PFSK-1 (cell line): ENCODE results near the gene CHAC1. TPM values are rescaled to one million over a fixed set of nuclear protein-coding genes. Genes with fewer than 3 reads are reported as not detected.

Source experiments
- FOXP2 ChIP-seq: optimal IDR thresholded peaks from 2 replicates; pipeline ENCODE3; 2011; ENCODE audit warnings: borderline replicate concordance, control low read depth, inconsistent platforms; ENCODE audit not compliant: insufficient read depth; ENCODE audit errors: extremely low read length, extremely low read depth
- POLR2AphosphoS5 ChIP-seq: IDR thresholded peaks from 2 replicates; pipeline ENCODE4 v1.6.1; 2012; ENCODE audit warnings: low read depth, mild to moderate bottlenecking, control low read depth, low read length, moderate library complexity
- REST ChIP-seq, 2 experiments: IDR thresholded peaks; 2 replicates each; pipeline versions ENCODE4 v1.6.1 to v1.8.0; 2011 to 2012; ENCODE audit warnings: low read depth in 2 of 2, low read length in 2 of 2, control low read depth in 1 of 2, inconsistent platforms in 1 of 2, mild to moderate bottlenecking in 1 of 2, moderate library complexity in 1 of 2; ENCODE audit not compliant: insufficient read depth in 1 of 2
- SIN3A ChIP-seq: IDR thresholded peaks from 2 replicates; pipeline ENCODE4 v1.6.1; 2012; ENCODE audit warnings: mild to moderate bottlenecking, low read length, moderate library complexity, borderline replicate concordance; ENCODE audit not compliant: insufficient read depth
- TAF1 ChIP-seq: IDR thresholded peaks from 2 replicates; pipeline ENCODE4 v1.6.1; 2012; ENCODE audit warnings: low read length, control low read depth, borderline replicate concordance; ENCODE audit not compliant: insufficient read depth
- polyA plus RNA-seq: library from polyadenylated mRNA; unstranded; fragments of >200 nt; gene quantifications from one replicate; pipeline ENCODE4 v1.2.1, GENCODE V29; 2012; ENCODE audit warnings: low read depth, missing spikeins; ENCODE audit not compliant: insufficient read length

The CHAC1 gene
- 437 TPM for polyA plus RNA-seq

- TF ChIP-seq SIN3A, result peak; percentile 68; the same call in 1 of the 2 replicates
- TF ChIP-seq POLR2AphosphoS5, result no peak; the same call in none of the 2 replicates
- TF ChIP-seq TAF1, result no peak
- peak in 1 of 2 experiments; percentile 18; a peak in 1 of 4 replicates for TF ChIP-seq REST (IDR thresholded peaks at IDR 0.05; ENCODE audit: insufficient read depth in 1 of 2, low read depth in 2 of 2, low read length in 2 of 2)
Observed at GRCh38 chr15:40952901-40953712, at the start of gene CHAC1. TSS of gene CHAC1 (plus strand) at chr15:40953471. CDS start at chr15:40953584, 113 bp downstream.

GRCh38 chr15:40904552-40905201 is 48.6 kb upstream of the CHAC1 start:
- TF ChIP-seq FOXP2, result no peak
- TF ChIP-seq TAF1, result no peak
- TF ChIP-seq SIN3A, result no peak
- no peak for TF ChIP-seq REST (IDR thresholded peaks at IDR 0.05; ENCODE audit: insufficient read depth in 1 of 2, low read depth in 2 of 2, low read length in 2 of 2)
- no peak for TF ChIP-seq POLR2AphosphoS5

GRCh38 chr15:40906091-40906990 is 46.9 kb upstream of the CHAC1 start:
- TF ChIP-seq TAF1 (no peak; the same call in 1 of the 2 replicates), POLR2AphosphoS5 (peak; percentile 28; the same call in 1 of the 2 replicates), SIN3A (peak; percentile 19; the same call in 1 of the 2 replicates), REST (IDR thresholded peaks at IDR 0.05; ENCODE audit: insufficient read depth in 1 of 2, low read depth in 2 of 2, low read length in 2 of 2) (peak in 1 of 2 experiments; percentile 49; a peak in 1 of 4 replicates), FOXP2 (no peak)

GRCh38 chr15:40906991-40907802 is 46.1 kb upstream of the CHAC1 start:
- TF ChIP-seq REST (IDR thresholded peaks at IDR 0.05; ENCODE audit: insufficient read depth in 1 of 2, low read depth in 2 of 2, low read length in 2 of 2) (peak in 1 of 2 experiments; percentile 12; a peak in 1 of 4 replicates), POLR2AphosphoS5 (no peak), SIN3A (peak; percentile 86; the same call in 1 of the 2 replicates)
